Stimulated activated CD8-positive, alpha-beta memory T cell treated with anti-CD3 and anti-CD28 coated beads, Interleukin-15, amount 100 ng/mL, for 4 hours (primary cell): ENCODE measurements around the gene OBSL1.

Experiments used
- DNase-seq, 2 donors: peaks; one replicate each; pipeline ENCODE4 v3.0.0-alpha.2; 2020; ENCODE audit warnings: low read depth in 2 of 2

The OBSL1 gene

DNA sequence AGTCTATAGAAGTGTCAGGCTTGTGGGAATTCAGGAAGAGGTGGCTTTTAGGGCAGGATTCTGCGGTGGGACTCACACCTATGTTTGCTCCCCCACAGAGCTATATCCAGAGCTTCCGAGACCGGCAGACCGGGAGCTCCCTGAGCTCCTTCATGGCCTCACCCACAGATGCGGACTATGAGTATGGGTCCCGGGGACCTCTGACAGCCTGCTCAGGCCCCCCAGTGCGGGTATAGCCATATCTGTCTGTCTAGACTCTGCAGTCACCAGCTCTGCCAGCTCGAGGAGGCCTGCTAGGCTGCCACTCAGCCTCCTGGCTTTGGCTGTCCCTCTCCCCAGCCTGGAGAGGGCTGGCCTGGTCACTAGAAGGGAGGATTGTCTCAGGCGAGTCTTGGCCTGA is 21.7 kb downstream of the OBSL1 start:
- no peak for DNase-seq

DNA sequence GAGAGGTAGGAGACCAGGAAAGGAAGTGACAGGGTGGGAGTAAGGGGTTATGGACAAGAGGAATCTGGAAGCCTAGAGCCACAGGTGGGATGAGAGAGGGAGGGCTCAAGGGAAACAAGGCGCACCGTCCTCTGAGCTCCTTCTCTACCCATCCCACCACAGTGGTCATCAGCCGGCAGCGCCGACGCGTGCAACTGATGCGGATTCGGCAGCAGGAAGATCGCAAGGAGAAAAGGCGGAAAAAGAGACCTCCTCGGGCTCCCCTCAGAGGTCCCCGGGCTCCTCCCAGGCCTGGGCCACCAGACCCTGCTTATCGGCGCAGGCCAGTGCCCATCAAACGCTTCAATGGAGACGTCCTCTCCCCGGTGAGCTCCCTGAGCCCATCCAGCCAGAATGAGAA is 22.3 kb downstream of the OBSL1 start:
- no peak for DNase-seq

DNA sequence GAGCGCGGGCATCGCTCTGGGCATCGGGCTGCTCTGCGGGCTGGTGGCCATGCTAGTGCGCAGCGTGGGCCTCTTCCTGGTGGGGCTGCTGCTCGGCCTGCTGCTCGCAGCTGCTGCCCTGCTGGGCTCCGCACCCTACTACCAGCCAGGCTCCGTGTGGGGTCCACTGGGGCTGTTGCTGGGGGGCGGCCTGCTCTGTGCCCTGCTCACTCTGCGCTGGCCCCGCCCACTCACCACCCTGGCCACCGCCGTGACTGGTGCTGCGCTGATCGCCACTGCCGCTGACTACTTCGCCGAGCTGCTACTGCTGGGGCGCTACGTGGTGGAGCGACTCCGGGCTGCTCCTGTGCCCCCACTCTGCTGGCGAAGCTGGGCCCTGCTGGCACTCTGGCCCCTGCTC is 23.7 kb downstream of the OBSL1 start:
- DNase-seq = no peak

GRCh38 chr2:219545943-219546352 is 25.4 kb downstream of the OBSL1 start:
- DNase-seq = no peak

- DNase-seq = no peak
These were observed 25.9 kb downstream of the OBSL1 start for GRCh38 chr2:219545295-219545942.

DNA sequence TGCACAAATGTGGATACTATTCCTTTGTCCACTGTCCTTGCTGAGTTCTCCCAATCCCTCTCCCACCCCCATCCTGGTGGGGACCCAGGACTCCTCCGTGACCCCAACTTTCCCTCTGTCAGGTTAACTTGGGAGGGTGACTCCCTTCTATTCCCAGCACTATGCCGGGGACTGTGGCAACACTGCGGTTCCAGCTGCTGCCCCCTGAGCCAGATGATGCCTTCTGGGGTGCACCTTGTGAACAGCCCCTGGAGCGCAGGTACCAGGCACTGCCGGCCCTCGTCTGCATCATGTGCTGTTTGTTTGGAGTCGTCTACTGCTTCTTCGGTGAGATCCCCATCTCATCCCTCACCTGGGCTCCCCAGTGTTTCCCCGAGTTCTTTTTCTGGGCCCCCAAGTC is 26.8 kb downstream of the OBSL1 start:
- DNase-seq = no peak

DNA sequence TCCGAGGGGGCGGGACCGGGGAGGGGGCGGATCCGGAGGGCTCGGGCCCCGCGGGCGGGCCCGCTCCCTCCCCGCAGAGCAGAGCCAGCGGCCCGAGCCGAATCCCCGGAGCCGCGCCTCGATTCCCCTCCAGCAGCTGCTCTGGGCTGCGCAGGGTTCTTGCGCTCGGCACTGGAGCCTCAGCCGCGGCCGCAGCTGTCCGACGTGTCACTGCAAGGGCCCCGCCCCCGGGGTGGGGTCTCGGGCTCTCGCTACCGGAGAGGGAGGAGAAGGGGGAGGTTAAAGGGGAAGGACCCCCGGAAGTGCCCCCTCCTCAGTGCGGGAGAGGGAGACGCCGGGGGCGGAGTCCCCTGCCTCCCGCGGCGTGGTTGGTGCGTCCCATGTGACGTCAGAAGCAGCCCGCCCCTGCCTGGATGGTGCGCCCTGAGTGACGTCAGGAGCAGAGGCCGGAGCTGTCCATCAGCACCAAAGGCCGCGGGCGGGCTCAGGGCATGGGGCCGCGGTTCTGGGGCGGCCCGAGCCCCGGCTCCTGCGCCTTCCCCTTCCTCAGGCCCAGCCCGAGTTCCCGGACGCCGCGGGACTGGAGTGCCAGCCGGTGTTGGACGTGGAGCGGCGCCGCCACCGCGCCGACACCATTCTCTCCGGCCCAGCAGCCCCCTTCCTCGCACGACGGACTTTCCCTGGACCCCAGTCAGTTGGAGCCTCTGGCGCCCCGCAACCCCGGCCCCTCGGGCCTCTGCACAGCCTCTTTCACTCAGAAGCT is 27.6 kb downstream of the OBSL1 start, which contains the start of the genes CHPF and TMEM198:
Gene CHPF (minus strand): TSS at position 214 of the 763 bp plus-strand sequence. CDS start 271 bp downstream, outside the sequence.
Gene TMEM198 (plus strand): TSS at position 433 of the 763 bp plus-strand sequence. CDS start 700 bp downstream, outside the sequence.
- peak; percentile 81 to 84 for DNase-seq

DNA sequence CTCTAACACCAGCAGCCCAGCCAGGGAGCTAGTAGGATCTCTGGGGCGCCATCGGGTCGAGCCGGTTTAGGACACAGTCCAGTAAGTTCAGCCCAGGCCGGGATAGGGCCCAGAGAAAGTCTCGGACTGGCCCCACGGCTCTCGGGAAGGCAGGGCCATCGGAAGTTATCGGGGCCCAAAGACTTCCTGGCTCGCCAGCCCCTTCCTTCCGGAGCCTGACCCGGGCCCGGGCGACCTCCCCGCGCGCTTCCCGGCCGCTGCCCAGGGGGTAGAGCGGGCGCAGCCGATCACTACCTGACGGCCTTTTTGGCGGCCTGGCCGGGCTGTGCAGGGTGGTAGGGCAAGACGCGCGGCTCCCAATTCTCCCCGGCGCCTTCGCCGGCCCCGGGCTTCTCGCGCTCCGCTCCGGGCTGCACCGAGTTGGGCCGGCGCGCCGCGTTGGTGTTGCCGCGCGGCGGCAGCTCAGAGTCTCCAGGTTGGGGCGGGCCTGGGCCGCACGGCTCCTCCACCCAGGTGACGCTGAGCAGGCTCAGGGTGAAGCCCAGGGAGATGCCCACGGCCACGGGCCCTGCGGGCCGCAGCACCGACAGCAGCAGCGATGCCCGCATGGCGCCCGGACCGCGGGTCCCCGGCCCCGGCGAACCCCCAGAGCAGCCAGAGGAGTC is 28.3 kb downstream of the OBSL1 start:
- no peak for DNase-seq

DNA sequence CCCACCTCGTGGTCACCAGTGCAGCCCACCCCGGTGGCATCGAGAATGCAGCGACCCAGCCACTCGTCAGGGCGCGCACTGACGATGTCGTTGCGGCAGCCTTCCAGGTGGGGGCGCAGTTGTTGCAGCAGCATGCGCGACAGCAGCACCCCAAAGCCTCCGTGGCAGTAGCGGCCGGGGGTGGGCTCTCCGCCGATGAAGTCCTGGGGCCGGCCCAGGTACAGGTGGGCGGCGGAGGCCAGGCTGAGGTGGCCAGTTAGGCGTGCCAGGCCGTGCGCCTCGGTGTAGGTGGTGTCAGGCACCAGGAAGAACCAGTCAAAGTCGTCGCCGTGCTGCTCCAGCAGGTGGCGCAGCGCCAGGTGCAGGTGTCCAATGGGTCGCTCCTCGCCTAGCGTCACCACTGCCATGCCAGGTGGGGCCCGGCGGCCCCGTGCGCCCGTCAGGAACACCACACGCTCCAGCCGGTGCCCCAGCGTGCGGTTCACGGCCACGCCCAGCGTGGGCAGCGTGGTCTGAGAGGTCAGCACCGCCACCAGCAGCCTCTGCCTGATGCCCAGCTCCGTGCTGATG is 29.6 kb downstream of the OBSL1 start:
- DNase-seq = peak; percentile 66 to 72

- no peak for DNase-seq
These were observed 30.4 kb downstream of the OBSL1 start for GRCh38 chr2:219540784-219541504.

- no peak for DNase-seq
These were observed 31.2 kb downstream of the OBSL1 start for GRCh38 chr2:219539926-219540678.

DNA sequence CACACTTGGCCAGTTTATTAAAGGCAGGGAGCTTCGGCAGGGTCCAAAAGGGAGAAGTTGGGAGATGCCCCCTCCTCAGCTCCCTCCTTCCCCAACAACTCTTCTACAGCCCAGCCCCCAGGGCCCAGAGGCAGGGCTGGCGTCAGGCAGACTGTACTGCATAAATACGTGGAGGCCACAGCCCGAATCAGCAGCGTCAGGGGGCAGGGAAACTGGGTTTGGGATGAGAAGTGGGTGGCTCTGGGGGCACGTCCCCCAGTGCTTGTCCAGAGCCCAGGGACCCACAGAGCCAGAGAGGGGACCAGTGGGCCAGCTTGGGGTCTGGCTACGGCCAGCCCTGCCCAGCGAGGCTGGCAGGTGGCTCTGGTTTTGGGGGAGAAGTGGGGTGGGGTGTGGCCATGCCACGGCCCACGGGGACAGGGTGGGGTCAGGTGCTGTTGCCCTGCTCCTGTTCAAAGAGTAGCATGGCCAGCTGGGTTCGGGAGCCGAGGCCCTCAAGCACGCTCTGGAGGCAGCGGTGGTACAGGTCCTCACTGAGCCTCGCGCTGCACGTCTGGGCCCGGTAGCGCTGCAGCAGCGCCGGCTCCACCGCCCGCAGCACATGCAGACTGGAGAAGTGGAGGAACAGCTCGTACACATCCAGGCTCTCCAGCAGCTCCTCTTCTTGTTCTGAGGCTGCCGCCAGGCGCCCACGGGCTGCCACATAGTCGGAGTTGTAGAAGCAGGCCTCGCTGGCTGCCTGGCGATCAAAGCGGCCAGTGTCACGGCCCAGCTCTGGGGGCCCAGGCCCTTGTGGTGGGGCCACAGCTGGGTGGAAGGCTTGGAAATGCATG is 32.2 kb downstream of the OBSL1 start:
- DNase-seq = no peak

DNA sequence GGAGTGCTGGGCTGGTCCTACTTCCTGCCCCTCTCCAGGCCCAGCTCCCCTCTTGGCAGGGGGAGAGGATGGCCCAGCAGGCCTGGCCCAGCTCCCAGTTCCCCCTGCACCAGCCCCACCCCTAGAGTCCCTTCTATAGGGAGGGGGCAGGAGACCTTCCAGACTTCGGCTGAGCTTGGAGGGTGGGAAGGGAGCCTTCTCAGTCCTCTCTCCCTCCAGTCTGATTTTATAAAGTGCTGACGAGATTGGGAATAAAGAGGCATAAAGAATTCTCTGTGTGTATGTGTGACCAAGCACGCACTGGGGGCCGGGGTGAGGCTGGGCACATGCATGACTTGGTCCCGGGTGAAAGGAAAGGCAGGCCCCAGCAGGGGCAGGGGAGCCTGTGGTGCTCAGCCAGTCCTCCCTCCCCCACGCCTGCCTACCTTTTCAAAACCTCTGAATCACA is 32.8 kb downstream of the OBSL1 start:
- DNase-seq = no peak

DNA sequence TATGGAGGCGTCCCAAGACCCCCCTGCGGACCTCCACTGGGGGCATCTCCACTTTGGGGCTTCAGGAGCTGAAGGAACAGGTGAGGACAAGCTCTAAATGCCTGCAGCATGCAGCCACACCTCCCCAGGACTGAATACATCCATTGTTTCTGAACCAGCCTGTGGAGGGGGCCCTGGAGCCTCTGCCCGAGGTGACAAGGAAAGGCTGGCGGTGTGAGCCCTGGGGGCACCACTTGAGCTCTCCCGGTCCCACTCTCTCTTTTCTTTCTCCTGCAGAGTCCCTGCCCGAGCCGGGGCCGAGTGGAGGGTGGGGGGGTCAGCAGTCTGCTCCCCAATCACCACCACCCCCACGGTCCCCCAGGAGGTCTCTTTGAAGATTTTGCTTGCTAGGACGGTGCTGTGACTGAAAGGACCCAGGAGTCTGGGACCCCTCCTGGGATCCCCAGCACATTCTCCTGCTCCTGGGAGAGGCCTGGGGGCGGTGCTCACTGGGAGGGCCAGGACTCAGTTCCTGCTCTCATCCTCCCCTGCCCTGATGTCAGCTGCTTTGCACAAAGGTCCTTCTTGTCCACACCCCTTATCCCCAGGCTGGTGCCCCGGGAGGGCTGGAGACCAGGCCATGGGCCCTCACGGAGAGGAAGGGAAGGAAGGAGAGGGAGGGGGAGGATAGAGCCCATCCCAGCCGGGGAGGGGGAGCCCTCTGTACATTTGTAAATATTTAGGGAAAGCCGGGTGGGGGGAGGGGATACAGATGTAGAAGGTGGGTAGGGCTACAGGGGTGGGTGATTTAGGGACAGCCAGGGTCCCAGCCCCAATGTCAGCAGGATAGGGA is 33.5 kb downstream of the OBSL1 start:
- DNase-seq = no peak

DNA sequence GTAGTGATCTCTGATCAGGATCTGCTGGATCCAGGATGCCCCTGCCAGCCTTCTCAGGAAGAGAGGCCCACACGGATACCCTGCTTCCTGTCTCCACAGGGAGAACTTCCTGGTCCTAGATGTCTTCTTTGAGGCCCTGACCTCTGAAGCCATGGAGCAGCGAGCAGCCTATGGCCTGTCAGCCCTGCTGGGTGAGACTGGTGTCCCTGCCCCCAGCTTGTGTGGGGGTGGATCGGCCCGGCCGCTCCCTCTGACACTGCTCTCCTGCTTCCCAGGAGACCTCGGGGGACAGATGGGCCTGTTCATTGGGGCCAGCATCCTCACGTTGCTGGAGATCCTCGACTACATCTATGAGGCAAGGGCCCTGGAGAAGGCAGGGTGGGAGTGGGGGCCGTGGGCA is 34.4 kb downstream of the OBSL1 start:
- DNase-seq = no peak

GRCh38 chr2:219536425-219536824 is 34.9 kb downstream of the OBSL1 start:
- DNase-seq = no peak

- no peak for DNase-seq
These were observed 37.2 kb downstream of the OBSL1 start for GRCh38 chr2:219533930-219534661.

DNA sequence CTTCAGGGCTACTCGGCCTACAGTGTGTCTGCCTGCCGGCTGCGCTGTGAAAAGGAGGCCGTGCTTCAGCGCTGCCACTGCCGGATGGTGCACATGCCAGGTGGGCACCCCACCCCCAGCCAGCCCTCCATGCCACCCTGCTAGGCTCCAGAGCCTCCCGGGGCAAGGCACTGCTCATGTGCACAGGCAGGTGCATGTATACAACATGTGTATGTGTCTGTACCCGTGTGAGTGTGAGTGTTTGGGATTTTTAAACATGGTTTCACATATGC is 39.0 kb downstream of the OBSL1 start:
- DNase-seq = no peak
